Right lobe of liver (tissue), 6 donors: ENCODE measurements around the gene IRAK1. TPM values are rescaled to one million over a fixed set of nuclear protein-coding genes. Genes with fewer than 3 reads are reported as not detected.

Experiments
- ATAC-seq, 4 donors: fragments of 200-7000 bp; cut with Tn5 transposase; one replicate each; pipeline ENCODE4 v1.9.1; 2020; ENCODE audit warnings: mild to moderate bottlenecking in 4 of 4, moderate library complexity in 4 of 4
- DNase-seq, 3 donors: peaks; one replicate each; pipeline ENCODE4 v3.0.0-alpha.2; 2020
- H3K27ac ChIP-seq, 3 donors: fragments of 200-600 bp; one replicate each; pipeline ENCODE4 v1.8.0; 2022
- H3K27me3 ChIP-seq, 2 donors: fragments of 200-600 bp; one replicate each; pipeline ENCODE4 v1.8.0; 2022
- H3K36me3 ChIP-seq, 4 donors: fragments of 200-600 bp; sonication (generic) in 1 of 4; one replicate each; pipeline versions ENCODE4 v1.5.1 to v1.8.0; 2017 to 2022; ENCODE audit warnings: control low read depth in 1 of 4
- H3K4me1 ChIP-seq, 4 donors: fragments of 200-600 bp; sonication (generic) in 1 of 4; one replicate each; pipeline versions ENCODE4 v1.5.1 to v1.8.0; 2017 to 2022; ENCODE audit warnings: control low read depth in 1 of 4
- H3K4me3 ChIP-seq, 3 donors: fragments of 200-600 bp; one replicate each; pipeline ENCODE4 v1.8.0; 2022
- H3K9me3 ChIP-seq, 4 donors: fragments of 200-600 bp; sonication (generic) in 1 of 4; one replicate each; pipeline versions ENCODE4 v1.5.1 to v1.8.0; 2017 to 2022; ENCODE audit warnings: control low read depth in 1 of 4
- POLR2A ChIP-seq: fragments of 450-650 bp; IDR thresholded peaks from one replicate; pipeline ENCODE4 v1.6.1; 2017; ENCODE audit warnings: antibody characterized with exemption, mild to moderate bottlenecking
- WGBS: methylation state at CpG from one replicate; pipeline ENCODE4 v1.1.6; 2018; ENCODE audit warnings: low coverage, low lambda C conversion rate; ENCODE audit not compliant: insufficient coverage; ENCODE audit errors: missing lambda C conversion rate; 5-methylcytosine and 5-hydroxymethylcytosine counted together
- intact Hi-C, 2 donors: fragments of 100-400 bp; cut with DNase I; formaldehyde crosslinking; loops; one replicate each; pipeline versions ENCODE4 v1.11.2 to v1.14.1; 2022
- total RNA-seq, 6 experiments: library from RNA; depleted of rRNA in 2 of 6; stranded (reverse); fragments of >200 nt in 2 of 6; fragmentation: NEBNext Ultra II Directional in 3 of 6; extraction: Animal tissue kit (Norgen Biotek cat#: 25700) in 3 of 6; gene quantifications; one replicate each; pipeline versions ENCODE4 v1.1.0 to v1.2.4, GENCODE V29; 2016 to 2023
- TF ChIP-seq, protein P1 (sequence below), 4 donors: fragments of 200-600 bp in 3 of 4; fragments of 450-650 bp in 1 of 4; IDR thresholded peaks; one replicate each; pipeline versions ENCODE4 v1.5.1 to v1.8.0; 2016 to 2022; ENCODE audit warnings: antibody characterized with exemption in 4 of 4, mild to moderate bottlenecking in 2 of 4
- donor health status: DM: no; HTN: yes; CAD: no.
- donor health status: DM: no; HTN: no; CAD: no.
- donor health status: DM: no; HTN: no; CAD: no.
- donor health status: DM: no; HTN: yes; CAD: no.
- donor health status: DM: no; HTN: yes; CAD: no.

The IRAK1 gene
- total RNA-seq, 6 experiments from 2014 or later: 27.4 to 77.7 (median 41.4) TPM

GRCh38 chrX:154026136-154027021, 6.7 kb upstream of the IRAK1 start:
- no peak for DNase-seq
- ATAC-seq: no peak
- Histone ChIP-seq H3K36me3 (peaks cover 0 to under 1% (median 0%) of the 10 kb centered on the region in 4 donors), H3K27ac (no peak overlapping the region), H3K9me3 (no peaks in the 10 kb centered on the region), H3K27me3 (no peaks in the 10 kb centered on the region), H3K4me1 (peaks cover 0 to 4% (median 1%) of the 10 kb centered on the region in 4 donors), H3K4me3 (no peak overlapping the region)
- no peak for TF ChIP-seq POLR2A
- TF ChIP-seq, protein P1, sequence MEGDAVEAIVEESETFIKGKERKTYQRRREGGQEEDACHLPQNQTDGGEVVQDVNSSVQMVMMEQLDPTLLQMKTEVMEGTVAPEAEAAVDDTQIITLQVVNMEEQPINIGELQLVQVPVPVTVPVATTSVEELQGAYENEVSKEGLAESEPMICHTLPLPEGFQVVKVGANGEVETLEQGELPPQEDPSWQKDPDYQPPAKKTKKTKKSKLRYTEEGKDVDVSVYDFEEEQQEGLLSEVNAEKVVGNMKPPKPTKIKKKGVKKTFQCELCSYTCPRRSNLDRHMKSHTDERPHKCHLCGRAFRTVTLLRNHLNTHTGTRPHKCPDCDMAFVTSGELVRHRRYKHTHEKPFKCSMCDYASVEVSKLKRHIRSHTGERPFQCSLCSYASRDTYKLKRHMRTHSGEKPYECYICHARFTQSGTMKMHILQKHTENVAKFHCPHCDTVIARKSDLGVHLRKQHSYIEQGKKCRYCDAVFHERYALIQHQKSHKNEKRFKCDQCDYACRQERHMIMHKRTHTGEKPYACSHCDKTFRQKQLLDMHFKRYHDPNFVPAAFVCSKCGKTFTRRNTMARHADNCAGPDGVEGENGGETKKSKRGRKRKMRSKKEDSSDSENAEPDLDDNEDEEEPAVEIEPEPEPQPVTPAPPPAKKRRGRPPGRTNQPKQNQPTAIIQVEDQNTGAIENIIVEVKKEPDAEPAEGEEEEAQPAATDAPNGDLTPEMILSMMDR (IDR thresholded peaks at IDR 0.05): no peak
- 61% methylated on average over 4 of the region's 21 CpGs for WGBS
- intact Hi-C loops: no loop called here

DNA sequence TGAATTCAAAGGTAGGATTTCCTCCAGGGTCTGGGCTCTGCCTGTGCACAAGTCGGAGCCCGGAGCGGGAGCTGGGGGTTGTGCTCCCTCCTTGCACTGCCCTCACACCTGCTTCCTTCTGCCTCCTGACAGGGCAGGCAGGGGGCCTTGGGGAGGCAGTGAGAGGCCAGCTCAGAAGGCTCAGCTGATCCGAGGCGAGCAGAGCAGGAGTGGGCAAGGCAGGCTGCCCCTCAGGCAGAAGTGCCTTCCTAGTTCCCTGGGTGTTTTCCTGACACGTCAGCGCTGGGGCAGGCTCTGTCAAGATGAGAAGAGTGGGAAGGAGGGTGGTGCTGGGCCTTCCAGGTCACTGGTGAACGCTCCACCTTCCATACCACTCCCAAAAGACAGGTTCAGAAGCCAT, 5.5 kb upstream of the IRAK1 start:
- H3K4me1 ChIP-seq: peaks cover 0 to 4% (median 1%) of the 10 kb centered on the region in 4 donors
- WGBS: 69% methylated on average over 8 of the region's 8 CpGs
- no peaks in the 10 kb centered on the region for H3K9me3 ChIP-seq
- no peak overlapping the region for H3K27ac ChIP-seq
- DNase-seq: no peak
- no peaks in the 10 kb centered on the region for H3K36me3 ChIP-seq
- TF ChIP-seq POLR2A: no peak
- TF ChIP-seq, protein P1 (IDR thresholded peaks at IDR 0.05): no peak
- H3K27me3 ChIP-seq: no peaks in the 10 kb centered on the region
- H3K4me3 ChIP-seq: no peak overlapping the region
- no peak for ATAC-seq
- intact Hi-C loops: no loop called here

DNA sequence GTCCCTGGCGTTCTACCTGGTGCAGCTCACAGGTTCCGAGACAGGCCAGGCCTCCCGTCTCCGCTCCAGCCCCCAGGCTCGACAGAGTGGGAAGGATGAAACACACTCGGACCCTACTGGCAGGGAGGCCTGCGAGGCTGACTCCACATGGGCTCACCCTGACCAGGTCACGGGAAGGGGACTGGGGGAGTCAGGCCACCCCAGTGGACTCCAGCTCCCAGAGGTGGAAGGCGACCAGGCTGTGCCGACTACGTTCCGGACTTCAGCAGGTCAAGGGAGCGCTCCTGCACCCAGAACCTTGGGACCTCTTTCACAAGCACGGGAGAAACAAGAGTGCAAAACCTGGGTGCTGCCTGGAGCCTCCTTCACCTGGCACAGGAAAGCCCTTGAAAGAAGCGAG, 4.6 kb upstream of the IRAK1 start:
- H3K9me3 ChIP-seq: no peaks in the 10 kb centered on the region
- 63% methylated on average over 12 of the region's 15 CpGs for WGBS
- no peak overlapping the region for H3K27ac ChIP-seq
- no peak for TF ChIP-seq POLR2A
- TF ChIP-seq, protein P1 (IDR thresholded peaks at IDR 0.05): no peak
- no peaks in the 10 kb centered on the region for H3K27me3 ChIP-seq
- intact Hi-C loops: no loop called here
- ATAC-seq (no peak), DNase-seq (no peak)
- H3K36me3 ChIP-seq: no peaks in the 10 kb centered on the region
- H3K4me1 ChIP-seq: peaks cover 0 to 2% (median under 1%) of the 10 kb centered on the region in 4 donors
- no peak overlapping the region for H3K4me3 ChIP-seq

- DNase-seq: no peak
- Histone ChIP-seq H3K4me1 (peaks cover 0 to 2% (median 0%) of the 10 kb centered on the region in 4 donors), H3K9me3 (no peaks in the 10 kb centered on the region), H3K27me3 (no peaks in the 10 kb centered on the region), H3K36me3 (no peaks in the 10 kb centered on the region), H3K4me3 (no peak overlapping the region), H3K27ac (no peak overlapping the region)
- TF ChIP-seq, protein P1 (IDR thresholded peaks at IDR 0.05): no peak
- TF ChIP-seq POLR2A: no peak
- ATAC-seq: peak; percentile 43 to 71 (median 50)
- intact Hi-C loops: no loop called here
- 46% methylated on average over 9 of the region's 27 CpGs for WGBS
Observed at GRCh38 chrX:154023276-154024000, 3.7 kb upstream of the IRAK1 start.
